AG08396 (cell line): ENCODE results near the gene DDX43.
A peak's percentile ranks its signal among the peaks of the same experiment; 100 is the strongest.
"Not testable (repeated sequence)": the region's sequence is repeated elsewhere in the genome, so short reads cannot be mapped to it uniquely, and the experiment has no call there.

Source experiments
- DNase-seq: peaks from one replicate; pipeline ENCODE4 v3.0.0; 2012; ENCODE audit warnings: low spot score, mixed read lengths

Gene DDX43

GRCh38 chr6:73394577-73395354 is at the start of gene DDX43:
Gene DDX43 (plus strand): TSS chr6:73394828. CDS start chr6:73394906, 78 bp downstream.
- DNase-seq: peak; percentile 39

GRCh38 chr6:73348550-73349204 is 46.0 kb upstream of the DDX43 start:
- DNase-seq: no peak

GRCh38 chr6:73349311-73349710 is 45.3 kb upstream of the DDX43 start:
- DNase-seq: no peak

GRCh38 chr6:73353636-73354593 is 40.7 kb upstream of the DDX43 start, which contains the start of gene DPPA5:
Gene DPPA5 (minus strand): TSS chr6:73354276. CDS start chr6:73354225, 51 bp downstream.
- DNase-seq: no peak

- no peak for DNase-seq
Observed at GRCh38 chr6:73362358-73362757, 32.3 kb upstream of the DDX43 start, which contains the start of gene KHDC3L. Gene KHDC3L (plus strand): TSS chr6:73362658. CDS start chr6:73362730, 72 bp downstream.

GRCh38 chr6:73362869-73363536 is 31.6 kb upstream of the DDX43 start:
- DNase-seq: no peak

GRCh38 chr6:73363537-73363875 is 31.1 kb upstream of the DDX43 start:
- DNase-seq: no peak

- no peak for DNase-seq
Observed at GRCh38 chr6:73364121-73364520, 30.5 kb upstream of the DDX43 start.

- no peak for DNase-seq
Observed at GRCh38 chr6:73364549-73364948, 30.1 kb upstream of the DDX43 start.

GRCh38 chr6:73367761-73368355 is 26.8 kb upstream of the DDX43 start:
- no peak for DNase-seq

GRCh38 chr6:73368675-73369074 is 26.0 kb upstream of the DDX43 start:
- no peak for DNase-seq

GRCh38 chr6:73369157-73369556 is 25.5 kb upstream of the DDX43 start:
- DNase-seq: no peak

- no peak for DNase-seq
Observed at GRCh38 chr6:73369563-73369962, 25.1 kb upstream of the DDX43 start, which contains the start of gene OOEP. Gene OOEP (minus strand): TSS chr6:73369897. CDS start chr6:73369792, 105 bp downstream.

GRCh38 chr6:73371984-73372383 is 22.6 kb upstream of the DDX43 start:
- DNase-seq: no peak

- no peak for DNase-seq
Observed at GRCh38 chr6:73372516-73372915, 22.1 kb upstream of the DDX43 start.

- no peak for DNase-seq
Observed at GRCh38 chr6:73375216-73375615, 19.4 kb upstream of the DDX43 start.

GRCh38 chr6:73377225-73377624 is 17.4 kb upstream of the DDX43 start:
- no peak for DNase-seq

GRCh38 chr6:73381531-73381930 is 13.1 kb upstream of the DDX43 start:
- DNase-seq: not testable (repeated sequence)

- no peak for DNase-seq
Observed at GRCh38 chr6:73382462-73383113, 12.0 kb upstream of the DDX43 start.

- no peak for DNase-seq
Observed at GRCh38 chr6:73388433-73388799, 6.2 kb upstream of the DDX43 start.
